ENCODE measurements around the gene ZBTB5.

ZBTB5 gene

DNA sequence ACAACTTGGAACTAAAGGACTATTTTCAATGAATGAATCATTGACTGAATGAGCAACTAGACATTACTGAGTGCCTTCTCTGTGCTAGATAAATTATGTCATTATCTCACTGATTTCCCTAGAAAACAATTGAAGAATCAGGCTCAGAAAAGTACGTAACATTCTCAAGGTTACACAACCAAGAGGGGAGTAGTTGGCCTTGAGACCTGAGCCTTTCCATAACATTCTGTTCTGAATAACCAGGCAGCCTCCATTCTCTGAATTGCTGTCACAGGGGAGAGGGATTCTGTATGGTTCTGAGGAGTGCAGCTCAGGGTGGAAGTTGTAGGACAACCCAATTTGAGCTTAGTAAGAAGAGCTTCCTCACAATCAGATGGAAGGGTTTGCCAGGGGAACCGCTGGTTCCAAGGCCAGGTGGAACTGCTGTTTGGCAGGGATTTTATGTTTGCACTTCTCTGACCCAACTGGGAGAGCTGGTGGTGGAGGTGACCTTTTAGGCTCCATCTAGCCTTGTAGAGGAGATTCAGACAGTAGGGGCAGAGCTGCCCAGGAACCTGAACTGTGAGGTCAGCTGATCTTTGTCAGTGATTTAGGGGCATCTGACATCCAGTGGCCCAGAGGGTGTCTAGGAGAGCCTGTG is 36.8 kb upstream of the ZBTB5 start:
- H3K4me1 Mint-ChIP-seq, result no peaks in the 10 kb centered on the region
- H3K9me3 Mint-ChIP-seq, result no peaks in the 10 kb centered on the region
- peaks cover 56% of the 10 kb centered on the region for H3K36me3 Mint-ChIP-seq (ENCODE audit: low read depth)
- no peak overlapping the region for H3K27ac Mint-ChIP-seq
- H3K4me3 Mint-ChIP-seq, result no peak overlapping the region
- no peaks in the 10 kb centered on the region for H3K27me3 Mint-ChIP-seq (ENCODE audit: low read depth)
- TF ChIP-seq CTCF (IDR thresholded peaks at IDR 0.05; ENCODE audit: unreplicated experiment in 3 of 3), result no peak

DNA sequence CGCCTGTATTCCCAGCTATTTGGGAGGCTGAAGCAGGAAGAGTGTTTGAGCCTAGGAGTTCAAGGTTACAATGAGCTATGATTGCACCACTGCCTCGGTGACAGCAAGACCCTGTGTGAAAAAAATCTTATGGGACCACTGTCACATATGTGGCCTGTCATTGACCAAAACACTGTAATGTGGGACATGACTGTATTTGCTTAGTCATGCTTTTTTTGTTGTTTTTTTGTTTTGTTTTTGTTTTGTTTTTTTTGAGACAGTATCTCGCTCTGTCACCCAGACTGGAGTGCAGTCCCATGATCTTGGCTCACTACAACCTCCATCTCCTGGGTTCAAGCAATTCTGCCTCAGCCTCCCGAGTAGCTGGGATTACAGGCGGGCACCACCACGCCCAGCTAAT is 34.0 kb upstream of the ZBTB5 start:
- TF ChIP-seq CTCF (IDR thresholded peaks at IDR 0.05; ENCODE audit: unreplicated experiment in 3 of 3), result no peak
- Mint-ChIP-seq H3K9me3 (no peaks in the 10 kb centered on the region), H3K36me3 (ENCODE audit: low read depth) (peaks cover 72% of the 10 kb centered on the region), H3K27ac (no peak overlapping the region), H3K27me3 (ENCODE audit: low read depth) (no peaks in the 10 kb centered on the region), H3K4me3 (no peak overlapping the region), H3K4me1 (no peaks in the 10 kb centered on the region)

DNA sequence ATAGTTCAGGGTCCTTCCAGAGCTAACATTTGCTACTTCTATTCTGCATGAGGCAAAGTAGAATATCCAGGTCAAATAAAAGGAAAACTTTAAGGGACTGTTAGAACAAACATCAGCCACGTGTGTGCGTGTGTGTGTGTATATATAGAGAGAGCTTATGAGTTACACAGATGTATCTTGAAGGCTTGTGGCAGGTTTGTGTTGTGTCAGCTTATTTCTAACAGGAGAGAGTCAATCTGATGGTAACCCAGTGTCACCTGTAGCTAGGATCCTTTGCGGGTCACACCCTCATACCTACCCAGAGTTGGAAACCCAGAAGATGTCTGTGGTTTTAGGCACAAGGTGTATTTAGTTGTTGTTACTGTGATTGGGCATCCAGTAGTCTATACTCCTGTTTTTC is 33.2 kb upstream of the ZBTB5 start:
- no peaks in the 10 kb centered on the region for H3K9me3 Mint-ChIP-seq
- H3K4me1 Mint-ChIP-seq, result no peaks in the 10 kb centered on the region
- TF ChIP-seq CTCF (IDR thresholded peaks at IDR 0.05; ENCODE audit: unreplicated experiment in 3 of 3), result no peak
- H3K4me3 Mint-ChIP-seq, result no peak overlapping the region
- H3K27ac Mint-ChIP-seq, result no peak overlapping the region
- H3K27me3 Mint-ChIP-seq (ENCODE audit: low read depth), result no peaks in the 10 kb centered on the region
- H3K36me3 Mint-ChIP-seq (ENCODE audit: low read depth), result peaks cover 68% of the 10 kb centered on the region

DNA sequence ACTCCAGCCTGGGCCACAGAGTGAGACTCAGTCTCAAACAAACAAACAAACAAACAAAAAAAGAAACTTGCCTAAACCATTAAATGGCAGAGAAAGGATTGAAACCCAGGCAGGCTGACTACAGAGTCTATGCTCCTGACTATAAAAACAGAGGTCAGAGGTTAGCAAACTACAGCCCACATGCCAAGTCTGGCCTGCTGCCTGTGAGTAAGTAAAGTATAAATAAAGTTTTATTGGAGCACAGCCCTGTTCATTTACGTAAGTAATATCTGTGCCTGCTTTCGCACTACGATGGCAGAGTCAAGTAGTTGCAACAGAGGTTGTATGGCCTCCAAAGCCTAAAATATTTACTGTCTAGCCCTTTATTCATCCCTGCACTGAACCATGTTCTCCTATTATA is 32.1 kb upstream of the ZBTB5 start:
- no peak for TF ChIP-seq CTCF (IDR thresholded peaks at IDR 0.05; ENCODE audit: unreplicated experiment in 3 of 3)
- Mint-ChIP-seq H3K4me3 (no peak overlapping the region), H3K9me3 (no peaks in the 10 kb centered on the region), H3K36me3 (ENCODE audit: low read depth) (peaks cover 63% of the 10 kb centered on the region), H3K4me1 (no peaks in the 10 kb centered on the region), H3K27ac (no peak overlapping the region), H3K27me3 (ENCODE audit: low read depth) (no peaks in the 10 kb centered on the region)

DNA sequence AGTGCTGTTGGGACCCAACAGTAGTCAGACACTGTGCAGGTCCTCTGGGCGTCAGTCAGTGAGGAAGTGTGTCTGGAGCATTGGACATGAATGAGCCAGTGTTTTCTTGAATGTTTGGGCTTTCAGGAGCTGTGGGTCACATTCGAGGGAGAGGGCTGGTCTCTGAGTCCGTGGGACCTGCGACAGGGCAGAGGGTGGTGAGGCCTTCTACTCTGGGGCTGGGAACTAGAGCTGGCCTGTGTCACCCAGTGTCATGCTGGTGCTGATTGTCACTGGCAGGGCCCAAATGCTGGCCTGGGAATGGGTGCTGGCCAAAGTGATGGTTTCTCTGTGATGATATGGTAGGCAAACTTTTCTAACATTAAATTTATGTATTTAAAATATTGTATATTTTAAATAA is 30.8 kb upstream of the ZBTB5 start:
- no peaks in the 10 kb centered on the region for H3K27me3 Mint-ChIP-seq (ENCODE audit: low read depth)
- TF ChIP-seq CTCF (IDR thresholded peaks at IDR 0.05; ENCODE audit: unreplicated experiment in 3 of 3), result no peak
- no peaks in the 10 kb centered on the region for H3K4me1 Mint-ChIP-seq
- H3K27ac Mint-ChIP-seq, result no peak overlapping the region
- no peak overlapping the region for H3K4me3 Mint-ChIP-seq
- H3K36me3 Mint-ChIP-seq (ENCODE audit: low read depth), result peaks cover 57% of the 10 kb centered on the region
- H3K9me3 Mint-ChIP-seq, result no peaks in the 10 kb centered on the region

GRCh38 chr9:37495571-37495970 is 30.3 kb upstream of the ZBTB5 start:
- no peaks in the 10 kb centered on the region for H3K27me3 Mint-ChIP-seq (ENCODE audit: low read depth)
- no peaks in the 10 kb centered on the region for H3K9me3 Mint-ChIP-seq
- H3K27ac Mint-ChIP-seq, result no peak overlapping the region
- peaks cover 59% of the 10 kb centered on the region for H3K36me3 Mint-ChIP-seq (ENCODE audit: low read depth)
- no peaks in the 10 kb centered on the region for H3K4me1 Mint-ChIP-seq
- H3K4me3 Mint-ChIP-seq, result no peak overlapping the region
- TF ChIP-seq CTCF (IDR thresholded peaks at IDR 0.05; ENCODE audit: unreplicated experiment in 3 of 3), result no peak
